NCI-H526 treated with DMSO at 0.1 percent for 48 hours (cell line): Measurements from ENCODE around the gene VASH1.

Experiments used
- DNase-seq: peaks from one replicate; lab custom pipeline; 2025; lab: John Stamatoyannopoulos, UW

Gene VASH1

DNA sequence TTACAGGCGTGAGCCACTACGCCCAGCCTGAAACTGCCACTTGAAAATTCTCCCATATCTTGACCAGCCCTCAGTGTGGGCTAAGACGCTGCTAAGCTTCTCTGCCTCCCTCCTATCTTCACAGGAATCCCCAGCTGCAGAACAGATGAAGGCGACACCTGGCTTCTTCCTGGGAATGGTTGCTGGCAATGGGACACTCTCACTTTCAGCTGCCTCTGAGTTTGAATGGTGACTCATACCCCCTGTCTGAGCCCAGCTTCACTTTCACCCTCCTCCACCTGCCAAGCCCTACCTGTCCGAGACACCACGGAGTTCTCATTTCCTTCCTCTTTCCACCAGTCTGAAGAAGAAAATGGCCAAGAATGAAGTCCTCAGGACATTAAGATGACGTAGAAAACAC lies 18.3 kb upstream of the VASH1 start:
- no peak for DNase-seq

DNA sequence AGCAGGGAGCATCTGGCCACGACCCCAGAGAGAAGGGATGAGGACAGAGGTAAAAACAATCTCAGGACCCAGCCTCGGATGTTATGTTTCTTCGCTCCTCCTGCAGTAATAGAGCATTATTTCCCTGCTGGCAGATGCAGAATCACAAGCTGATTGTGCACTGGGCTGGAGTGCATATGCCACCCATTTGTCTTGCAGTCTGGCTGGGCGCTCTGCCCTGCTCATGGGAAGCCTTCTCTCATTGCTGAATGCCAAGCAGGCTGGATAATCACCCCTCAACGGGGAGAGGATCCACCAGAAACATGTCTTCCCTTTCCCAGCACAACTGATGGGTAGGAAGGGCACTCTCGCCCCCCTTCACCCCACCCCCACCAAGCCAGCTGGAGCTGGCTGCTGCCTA lies 8.5 kb upstream of the VASH1 start:
- no peak for DNase-seq

DNA sequence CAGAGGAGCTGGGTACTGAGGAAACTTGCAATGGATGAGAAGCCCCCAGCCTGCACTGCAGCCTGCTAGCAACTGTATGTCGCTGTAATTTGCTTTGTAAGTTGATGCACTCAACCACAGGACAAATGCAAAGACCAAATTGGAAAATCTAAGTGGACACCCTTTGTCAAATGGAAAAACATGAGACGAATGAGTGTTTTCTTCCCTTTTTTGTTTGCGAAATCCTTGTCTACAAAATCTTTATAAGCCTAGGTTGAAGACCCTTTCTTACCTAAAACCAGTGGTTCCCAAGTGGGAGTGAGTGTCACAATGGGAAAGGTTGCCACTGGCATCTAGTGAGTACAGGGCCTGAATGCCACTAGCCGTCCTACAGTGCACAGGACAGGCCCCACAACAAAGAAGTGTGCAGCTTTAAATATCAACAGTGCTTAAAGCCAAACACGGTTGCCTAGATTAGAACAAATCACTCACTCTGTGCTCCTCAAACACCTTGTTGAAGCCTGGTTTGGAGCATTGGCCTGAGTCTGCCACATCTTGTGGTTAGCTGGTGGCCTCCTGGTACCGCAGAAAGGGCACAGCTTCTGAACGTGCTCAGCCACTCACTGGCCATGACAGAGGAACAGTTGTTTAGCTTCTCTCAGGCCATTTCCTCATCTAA lies 7.6 kb upstream of the VASH1 start:
- DNase-seq, result no peak

DNA sequence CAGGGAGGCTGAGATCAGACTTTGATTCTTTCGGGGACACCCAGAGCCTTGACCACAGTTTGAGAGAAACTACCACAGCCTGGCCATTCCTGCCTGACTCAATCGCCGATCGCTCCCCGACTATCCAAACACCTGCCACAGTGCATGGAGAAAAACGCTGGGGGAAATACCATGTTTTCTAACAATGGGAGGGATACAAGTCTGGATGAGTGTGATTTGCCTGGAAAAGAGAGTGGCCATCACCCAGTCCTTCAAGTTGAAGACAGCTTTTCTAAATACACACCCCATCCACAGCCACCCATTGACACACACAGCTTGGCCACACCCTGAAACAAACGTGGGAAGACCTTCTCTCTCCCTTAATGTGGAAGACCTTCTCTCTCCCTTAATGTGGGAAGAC lies 6.7 kb upstream of the VASH1 start:
- DNase-seq, result no peak

DNA sequence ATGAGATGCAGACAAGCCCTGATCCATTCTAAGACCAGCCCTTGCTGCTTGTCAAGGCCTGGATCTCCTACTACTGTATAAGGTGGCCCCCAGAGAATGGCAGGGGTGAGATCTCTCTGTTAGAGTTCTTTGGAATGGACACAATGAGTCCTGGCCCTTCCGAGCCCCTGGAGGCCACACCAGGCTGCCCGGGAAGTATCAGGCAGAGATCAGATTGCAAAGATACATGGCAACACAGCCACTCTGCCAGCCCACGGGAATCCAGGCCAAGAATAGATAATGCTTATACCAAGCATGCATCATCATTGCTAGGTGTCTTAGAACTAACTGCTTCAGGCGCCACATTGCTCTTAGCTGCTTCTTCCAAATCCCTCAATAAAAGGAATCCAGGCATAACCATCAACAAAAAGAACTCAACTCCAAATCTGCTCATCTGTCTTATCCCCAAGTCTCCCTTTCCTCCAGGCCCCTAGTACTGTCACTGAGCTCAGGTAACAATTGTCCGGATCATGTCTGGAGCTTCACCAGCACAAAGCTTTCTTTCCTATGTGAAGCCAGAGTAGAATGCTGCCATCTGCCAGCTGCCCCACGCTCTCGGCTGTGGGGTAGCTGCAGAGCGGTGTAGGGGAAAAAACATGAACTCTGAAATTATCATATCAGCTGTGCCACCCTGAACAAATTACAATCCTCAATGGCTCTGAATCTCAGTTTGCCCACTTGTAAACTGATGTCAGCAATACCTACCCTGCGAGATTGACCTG lies 5.5 kb upstream of the VASH1 start:
- DNase-seq, result no peak

DNA sequence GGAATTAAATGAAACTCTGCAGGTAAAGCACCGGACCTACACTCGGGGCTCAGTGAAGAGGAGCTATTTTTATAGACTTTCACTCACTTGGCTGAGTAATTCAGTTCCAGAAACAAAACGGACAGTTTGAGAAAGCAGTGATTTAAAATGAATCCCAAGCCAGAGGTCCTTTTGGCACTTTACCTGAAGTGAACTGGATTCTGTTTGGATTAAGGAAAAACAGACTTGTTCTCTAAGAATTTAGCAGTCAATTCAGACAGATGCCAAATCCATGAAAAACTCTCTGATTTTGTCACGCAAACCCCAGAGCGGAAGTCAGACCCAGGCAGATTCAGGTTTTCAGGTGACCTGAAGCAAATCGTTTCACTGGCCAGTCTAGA lies 4.9 kb upstream of the VASH1 start:
- DNase-seq, result no peak

DNA sequence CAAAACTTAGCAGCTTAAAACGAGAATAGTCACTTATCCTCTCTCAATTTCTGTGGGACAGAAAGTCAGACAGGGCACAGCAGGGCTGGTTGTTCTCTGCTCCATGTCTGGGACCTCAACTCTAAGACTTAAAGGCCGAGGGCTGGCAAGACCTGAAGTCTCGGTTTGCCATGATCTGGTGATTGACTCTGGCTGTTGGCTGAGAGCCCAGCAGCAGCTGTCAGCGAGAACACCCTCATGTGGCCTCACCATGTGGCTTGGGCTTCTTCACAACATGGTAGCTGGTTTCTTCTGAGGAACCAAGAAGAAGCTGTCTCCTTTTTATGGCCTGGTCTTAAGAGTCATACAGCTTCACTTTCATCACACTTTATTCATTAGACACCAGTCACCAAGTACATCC lies 1.7 kb upstream of the VASH1 start:
- no peak for DNase-seq

DNA sequence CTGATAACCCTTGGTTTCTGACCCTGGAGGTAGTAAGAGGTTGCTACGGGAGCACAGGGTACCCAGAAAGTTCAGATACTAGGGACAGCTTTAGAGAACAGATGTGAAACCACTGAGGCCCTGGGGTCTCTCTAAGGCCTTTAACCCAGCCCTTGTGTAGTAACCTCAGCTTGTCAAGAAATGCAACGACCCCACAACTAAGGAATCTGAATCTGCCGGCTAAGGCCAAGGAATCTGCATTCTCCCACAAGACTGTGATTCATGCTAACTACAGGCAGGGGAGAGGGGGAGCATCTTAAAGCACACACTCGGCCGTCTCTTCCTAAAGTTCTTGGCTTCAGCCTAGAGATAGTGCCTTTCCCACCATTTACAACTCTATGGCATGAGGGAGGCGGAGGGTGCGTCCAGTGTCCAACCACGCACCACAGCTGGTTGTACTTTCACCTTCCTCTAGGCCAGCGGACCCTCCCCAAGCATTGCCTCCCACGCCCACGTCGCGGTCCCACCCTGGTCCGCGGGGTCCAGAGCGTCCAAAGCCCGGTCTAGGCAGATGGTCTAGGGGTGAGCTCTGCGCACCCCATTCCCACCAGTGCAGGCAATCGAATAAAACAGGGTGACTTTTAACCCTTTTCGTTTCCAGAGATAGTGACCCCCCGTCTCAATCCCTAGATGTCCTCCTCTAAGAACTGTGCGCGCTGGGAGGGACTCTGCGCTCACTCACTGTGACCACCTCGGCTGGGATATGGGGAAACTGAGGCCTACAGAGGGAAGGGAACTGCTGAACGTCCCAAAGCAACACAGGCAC lies 735 bp upstream of the VASH1 start:
- no peak for DNase-seq

DNA sequence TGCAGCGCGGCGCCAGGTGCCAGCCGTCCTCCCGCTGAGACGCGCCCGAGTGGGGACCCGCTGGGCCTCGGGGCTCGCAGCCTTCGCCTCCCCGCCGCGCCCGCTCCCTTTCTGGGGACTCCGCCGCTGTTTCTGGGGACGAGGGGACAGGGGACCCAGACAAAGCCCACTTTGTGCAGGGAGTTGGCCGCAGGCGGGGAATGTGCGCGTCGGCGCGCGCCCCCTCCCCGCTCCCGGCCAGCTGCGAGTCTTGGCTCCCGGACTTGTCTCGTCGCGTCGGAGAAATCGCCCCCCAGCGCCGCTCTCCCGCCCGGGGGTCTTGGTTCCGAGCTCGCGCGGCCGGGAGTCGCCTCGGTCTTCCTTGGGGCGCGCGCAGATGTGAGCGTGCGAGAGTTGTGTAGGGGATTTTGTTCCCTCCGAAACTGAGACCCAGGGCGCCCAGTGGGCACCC lies 717 bp downstream of the VASH1 start:
- no peak for DNase-seq

DNA sequence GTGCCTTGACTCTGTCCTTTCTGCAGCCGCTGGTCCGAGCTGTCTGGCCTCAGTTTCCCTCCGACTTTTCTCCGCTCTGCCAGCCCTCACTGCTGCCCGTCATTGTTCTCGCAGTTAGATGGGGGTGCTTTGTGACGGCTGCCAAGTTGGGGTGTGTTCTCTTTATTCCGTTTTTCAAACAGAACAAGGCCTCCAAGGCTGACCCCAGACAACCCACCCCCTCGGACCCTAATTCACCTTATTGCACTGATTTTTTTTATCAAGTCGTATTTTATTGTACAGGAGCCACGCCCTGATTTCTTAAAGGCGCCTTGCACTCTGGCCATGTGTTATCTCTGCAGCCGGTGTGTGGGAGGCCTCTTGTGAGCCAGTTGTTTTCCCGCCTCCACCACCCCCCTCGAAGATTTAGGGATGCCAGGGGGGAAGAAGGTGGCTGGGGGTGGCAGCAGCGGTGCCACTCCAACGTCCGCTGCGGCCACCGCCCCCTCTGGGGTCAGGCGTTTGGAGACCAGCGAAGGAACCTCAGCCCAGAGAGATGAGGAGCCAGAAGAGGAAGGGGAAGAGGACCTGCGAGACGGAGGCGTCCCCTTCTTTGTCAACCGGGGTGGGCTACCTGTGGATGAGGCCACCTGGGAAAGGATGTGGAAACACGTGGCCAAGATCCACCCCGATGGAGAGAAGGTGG lies 1.3 kb downstream of the VASH1 start:
- DNase-seq, result no peak

DNA sequence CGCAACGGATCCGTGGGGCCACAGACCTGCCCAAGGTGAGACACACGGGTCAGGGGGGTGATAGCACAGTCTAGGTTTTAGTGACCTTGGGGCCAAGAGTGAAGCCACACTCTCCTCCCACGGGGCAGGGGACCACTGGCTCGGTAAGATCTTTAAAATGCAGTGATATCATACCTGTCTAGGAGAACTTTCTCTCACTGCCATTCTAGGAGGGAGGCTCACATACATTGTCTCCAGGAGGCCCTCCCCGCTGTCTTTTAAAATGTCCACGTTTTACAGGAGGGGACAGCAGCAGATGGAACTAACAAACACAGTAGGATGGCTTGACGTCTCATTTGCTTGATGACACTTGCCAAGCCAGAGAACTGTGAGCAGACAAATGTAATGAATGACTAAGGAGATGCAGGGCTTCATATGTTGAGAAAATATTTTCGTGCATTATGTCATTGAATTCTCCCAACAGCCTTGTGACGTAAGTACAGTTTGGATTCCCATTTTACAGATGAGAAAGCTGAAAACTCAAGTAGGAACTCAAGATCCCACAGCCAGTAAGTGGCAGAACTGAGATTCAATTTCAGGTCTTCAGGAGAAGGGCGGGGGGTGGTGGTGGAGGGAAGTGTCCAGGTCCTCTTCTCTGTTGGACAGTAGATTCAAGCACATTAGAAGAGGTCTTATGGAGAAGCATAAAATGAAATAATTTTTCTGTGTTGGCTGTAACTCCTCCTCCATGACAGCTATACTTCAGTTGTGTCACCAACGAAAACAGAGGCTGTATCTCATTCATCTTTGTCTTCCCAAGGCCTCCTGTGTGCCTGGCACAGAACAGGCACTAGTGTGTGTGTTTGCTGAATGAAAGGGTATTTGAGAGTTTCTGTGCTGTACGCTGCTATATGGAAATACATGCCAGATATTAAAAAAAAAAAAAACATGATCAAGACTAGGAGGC lies 2.1 kb downstream of the VASH1 start:
- no peak for DNase-seq

DNA sequence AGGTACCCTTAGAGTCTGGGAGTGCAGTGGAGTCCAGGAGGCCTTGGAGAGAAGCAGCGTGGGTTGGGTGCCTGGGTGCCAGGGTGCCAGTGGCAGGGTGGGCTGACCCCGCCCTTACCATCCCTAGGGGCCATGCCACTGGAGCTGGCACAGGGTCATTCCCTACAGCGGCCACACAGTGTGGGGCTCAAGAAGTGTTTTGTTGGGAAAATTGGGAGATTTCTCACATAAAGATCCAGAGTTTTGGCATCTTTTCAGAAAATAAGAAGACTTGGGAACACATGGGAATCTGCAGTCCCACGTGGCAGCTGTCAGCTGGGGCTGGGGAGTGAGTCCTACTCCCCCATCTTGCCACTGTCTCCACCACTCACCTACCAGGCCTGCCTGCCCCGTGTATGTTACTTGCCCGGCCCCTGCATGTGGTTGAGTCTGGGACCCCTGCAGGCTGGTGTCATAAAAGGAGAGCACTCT lies 4.2 kb downstream of the VASH1 start:
- no peak for DNase-seq

DNA sequence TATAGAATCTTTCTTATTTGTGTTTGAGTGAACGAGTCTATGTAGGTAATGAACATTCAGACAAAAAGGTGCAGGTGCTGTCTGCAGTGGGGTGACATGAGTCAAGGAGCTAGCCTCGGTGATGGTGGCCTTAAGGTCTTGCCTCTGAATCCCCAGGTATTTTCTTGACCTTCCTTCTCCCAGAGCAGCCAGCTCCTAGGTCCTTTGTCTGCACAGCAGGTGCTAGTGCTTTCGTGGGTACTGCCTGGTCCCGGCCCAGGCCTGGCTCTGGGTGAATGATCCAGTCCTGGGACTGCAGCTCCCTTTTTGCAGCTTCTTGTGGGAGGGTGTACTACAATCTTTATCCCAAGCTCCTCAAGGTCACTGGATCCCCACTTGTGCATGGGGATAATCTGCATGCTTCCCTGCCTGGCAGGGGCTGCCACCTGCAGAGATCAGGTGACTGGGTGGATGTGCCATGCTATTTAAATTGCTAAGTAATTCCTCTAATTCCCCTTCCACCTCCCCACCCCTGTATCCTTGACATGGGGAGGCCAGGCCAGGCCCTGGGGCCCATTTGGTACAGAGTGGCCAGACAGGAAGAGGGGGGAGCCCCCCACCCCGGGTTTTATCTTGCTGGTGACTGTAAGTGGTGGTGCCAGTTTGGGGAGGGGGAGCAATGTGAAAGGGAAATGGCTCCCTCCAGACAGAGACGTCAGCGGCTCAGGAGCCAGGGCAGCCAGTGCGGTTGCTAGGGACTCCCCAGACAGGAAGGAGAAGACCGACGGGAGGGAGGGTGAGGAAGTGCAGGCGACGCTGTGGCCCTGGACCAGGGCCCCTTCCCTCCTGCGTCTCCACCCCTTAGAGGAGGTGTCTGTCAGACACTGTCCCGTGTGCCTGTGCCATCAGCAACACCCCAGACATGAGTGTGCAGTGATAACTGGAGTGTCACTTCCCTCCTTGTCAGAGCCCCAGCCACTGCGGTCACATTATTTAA lies 6.7 kb downstream of the VASH1 start:
- no peak for DNase-seq

DNA sequence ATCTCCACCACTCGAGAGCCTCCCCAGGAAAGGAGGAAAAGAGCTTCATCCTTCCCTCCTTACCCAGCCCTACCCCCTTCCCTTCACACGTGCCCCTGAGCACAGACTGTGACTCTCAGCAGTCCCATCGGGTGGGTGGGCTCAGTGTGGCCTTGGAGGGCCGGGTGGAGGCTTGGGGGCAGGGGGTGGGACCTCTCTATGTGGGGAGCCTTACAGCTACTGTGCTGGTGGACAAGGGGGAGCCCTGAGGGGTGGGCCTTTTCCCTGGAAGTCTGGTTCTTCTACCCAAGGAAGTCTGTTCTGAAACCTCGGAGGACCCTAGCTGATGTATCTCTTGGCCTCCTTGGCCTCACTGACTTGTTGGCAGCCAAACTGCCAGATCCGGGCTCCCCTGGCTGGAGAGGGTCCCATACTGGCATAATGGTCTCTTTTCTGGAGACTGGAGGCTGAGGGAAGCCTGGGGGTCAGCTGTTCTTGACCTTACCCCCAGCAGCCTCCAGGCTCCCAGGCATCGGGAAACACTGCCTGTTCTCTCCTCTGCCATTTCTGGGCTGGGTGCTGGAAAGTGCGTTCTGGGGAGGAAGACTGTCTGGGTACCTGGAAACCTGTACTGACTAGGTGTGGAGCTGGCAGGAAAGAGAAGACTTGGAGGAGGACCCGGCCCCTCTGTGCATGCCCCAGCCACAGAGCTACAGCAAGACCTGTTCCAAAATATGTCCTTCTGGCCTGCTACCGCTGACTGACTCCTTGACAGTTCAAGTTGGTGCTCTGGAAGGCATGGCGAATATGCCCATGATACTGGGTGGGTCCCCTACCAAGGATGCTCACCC lies 7.6 kb downstream of the VASH1 start:
- no peak for DNase-seq

DNA sequence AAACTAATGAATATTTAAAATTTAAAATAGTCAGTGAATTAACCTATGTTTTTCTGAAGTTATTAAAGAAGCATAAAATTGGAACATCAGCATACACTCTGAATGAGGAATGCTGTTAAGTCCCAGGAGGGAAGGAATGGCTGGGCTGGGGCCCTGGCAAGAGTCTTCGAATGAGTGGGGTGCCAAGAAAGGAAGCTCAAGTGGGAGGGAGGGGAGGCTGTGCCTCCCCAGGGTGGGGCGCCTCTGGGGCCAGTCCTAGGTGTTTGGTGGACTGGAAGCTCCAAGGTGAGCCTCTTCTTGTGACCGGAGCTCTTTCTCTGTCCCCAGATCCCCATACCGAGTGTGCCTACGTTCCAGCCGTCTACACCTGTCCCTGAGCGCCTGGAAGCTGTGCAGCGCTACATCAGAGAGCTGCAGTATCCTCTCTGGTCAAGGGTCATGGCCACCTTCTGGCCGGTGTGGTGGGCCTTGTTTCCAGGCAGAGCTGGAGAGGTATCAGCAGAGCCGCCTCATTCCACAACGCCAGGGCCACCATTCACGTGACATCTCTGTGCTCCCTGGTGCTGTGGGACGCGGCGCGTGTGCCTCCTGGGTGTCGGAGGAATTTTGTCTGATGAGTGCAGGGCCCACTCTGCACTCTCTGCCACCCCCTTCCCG lies 8.5 kb downstream of the VASH1 start:
- DNase-seq, result no peak

DNA sequence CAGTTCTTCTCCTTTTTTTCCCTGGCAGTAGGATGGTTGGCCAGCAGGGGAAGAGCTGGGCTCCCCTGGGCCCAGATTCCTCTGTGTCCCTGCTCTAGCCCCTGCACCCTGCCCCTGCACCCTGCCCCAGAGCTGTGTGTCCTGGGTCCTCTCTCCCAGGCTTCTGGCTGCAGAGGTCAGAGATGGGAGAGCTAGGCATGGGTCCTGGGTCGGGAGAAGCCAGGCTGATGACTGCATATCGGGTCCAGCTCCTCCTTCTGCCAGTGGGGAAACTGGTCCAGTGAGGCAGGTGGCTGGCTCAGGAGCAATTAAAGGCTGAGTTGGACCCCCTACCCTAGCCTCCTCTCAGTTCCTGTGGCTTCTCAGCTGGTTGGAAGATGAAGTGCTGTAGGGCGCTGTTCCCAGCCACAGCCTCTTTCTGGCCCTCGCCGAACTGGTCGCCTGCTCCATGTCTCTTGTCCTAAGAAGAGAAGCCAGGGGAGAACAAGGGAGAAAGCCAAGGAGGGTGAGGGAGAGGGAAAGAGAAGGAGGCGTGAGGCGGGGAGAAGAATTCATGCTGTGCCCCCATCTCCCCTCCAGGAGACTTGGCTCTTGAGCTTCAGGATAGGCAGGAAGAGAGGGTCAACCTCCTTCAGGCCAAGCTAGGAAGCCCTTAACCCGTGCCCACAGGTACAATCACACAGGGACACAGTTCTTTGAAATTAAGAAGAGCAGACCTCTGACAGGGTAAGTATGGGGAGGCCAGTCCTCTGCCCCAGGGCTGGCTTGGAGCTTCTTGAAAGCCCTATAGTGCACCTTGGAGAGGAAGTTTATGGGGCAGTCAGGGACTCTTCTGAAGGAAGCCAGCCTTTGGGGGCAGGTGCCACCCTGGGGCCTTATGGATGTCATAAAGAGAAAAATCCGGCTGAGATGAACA lies 9.5 kb downstream of the VASH1 start:
- DNase-seq, result no peak

DNA sequence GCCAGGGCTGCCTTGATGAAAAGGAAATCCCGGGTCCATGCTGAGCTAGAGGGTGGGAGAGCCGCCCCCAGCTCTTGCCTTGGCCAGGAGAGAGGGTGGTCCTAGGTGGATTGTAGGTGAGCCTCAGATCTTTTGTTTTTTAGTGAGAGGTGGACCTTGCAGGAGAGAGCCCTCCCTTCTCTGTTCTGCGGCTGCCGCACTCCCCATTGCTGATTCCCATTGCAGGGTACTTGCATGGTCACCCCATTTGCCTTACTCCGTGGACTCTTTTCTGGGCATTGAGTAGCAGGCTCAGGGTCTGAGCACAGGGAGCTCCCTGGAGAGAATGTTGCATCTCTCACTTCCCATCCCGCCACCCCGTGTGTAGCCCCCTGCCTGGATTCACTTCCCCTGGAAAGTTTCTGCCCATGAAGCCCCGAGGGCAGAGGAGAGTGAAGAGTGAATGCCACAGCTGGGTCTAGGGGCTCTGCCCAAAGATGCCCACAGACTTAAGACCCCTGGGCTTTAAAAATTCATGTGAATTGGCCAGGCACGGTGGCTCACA lies 10.2 kb downstream of the VASH1 start:
- no peak for DNase-seq
